IMR-90 (cell line): ENCODE data around the gene SV2C. TPM values are rescaled to one million over a fixed set of nuclear protein-coding genes. Genes with fewer than 3 reads are reported as not detected.

Experiments
- ATAC-seq: fragments of 200-7000 bp; cut with Tn5 transposase; 2 replicates; pipeline ENCODE4 v1.9.1; 2020; ENCODE audit warnings: low read depth, mild to moderate bottlenecking, moderate library complexity
- BruUV-seq: library from RNA; stranded (reverse); fragments of 400-500 nt; replicated peaks from 2 replicates; lab custom pipeline; 2021; lab: Mats Ljungman, UMichigan
- CTCF ChIA-PET: fragments of 300-600 bp; formaldehyde crosslinking; extraction: SDS; loops from one replicate; lab custom pipeline; 2021; ENCODE audit warnings: antibody characterized with exemption; lab: Yijun Ruan, JAX
- POLR2A ChIA-PET: fragments of 300-600 bp; sonication (Branson Sonifier 250); formaldehyde crosslinking; loops from one replicate; lab custom pipeline; 2022; ENCODE audit warnings: antibody characterized with exemption; ENCODE audit not compliant: unreplicated experiment; lab: Charles Lee
- DNase-seq: peaks from one replicate; pipeline ENCODE4 v3.0.0; 2013
- H2AFZ ChIP-seq: replicated peaks from 2 replicates; pipeline ENCODE3; 2013; ENCODE audit warnings: low read length, mild to moderate bottlenecking; ENCODE audit not compliant: poor library complexity
- H2AK5ac ChIP-seq: 2 replicates; pipeline ENCODE4 v1.6.1; 2013; ENCODE audit warnings: low read depth, low read length, inconsistent platforms
- H2AK9ac ChIP-seq: replicated peaks from 2 replicates; pipeline ENCODE3; 2013; ENCODE audit warnings: mild to moderate bottlenecking, low read depth, low read length, moderate library complexity; ENCODE audit not compliant: poor library complexity
- H2BK120ac ChIP-seq: 2 replicates; pipeline ENCODE4 v1.6.1; 2013; ENCODE audit warnings: low read depth, low read length, inconsistent platforms
- H2BK15ac ChIP-seq: 3 replicates; pipeline ENCODE4 v1.6.1; 2013; ENCODE audit warnings: low read depth, low read length, inconsistent platforms
- H2BK20ac ChIP-seq: 2 replicates; pipeline ENCODE4 v1.6.1; 2013; ENCODE audit warnings: low read depth, mild to moderate bottlenecking, inconsistent platforms, low read length, moderate library complexity
- H2BK5ac ChIP-seq: 2 replicates; pipeline ENCODE4 v1.6.1; 2013; ENCODE audit warnings: mild to moderate bottlenecking, low read depth, low read length, inconsistent platforms; ENCODE audit not compliant: poor library complexity, severe bottlenecking
- H3K14ac ChIP-seq: replicated peaks from 2 replicates; pipeline ENCODE4 v1.6.1; 2013; ENCODE audit warnings: low read depth, low read length, inconsistent platforms
- H3K18ac ChIP-seq: 2 replicates; pipeline ENCODE4 v1.6.1; 2013; ENCODE audit warnings: low read depth, low read length, control low read depth
- H3K23ac ChIP-seq: 2 replicates; pipeline ENCODE4 v1.6.1; 2013; ENCODE audit warnings: low read depth, low read length, inconsistent platforms
- H3K27ac ChIP-seq: 2 replicates; pipeline ENCODE4 v1.5.1; 2013; ENCODE audit warnings: mild to moderate bottlenecking, control low read depth, low read length; ENCODE audit not compliant: insufficient read depth
- H3K27me3 ChIP-seq: 2 replicates; pipeline ENCODE4 v1.6.1; 2013; ENCODE audit warnings: low read length; ENCODE audit not compliant: control insufficient read depth, insufficient read depth
- H3K36me3 ChIP-seq: 2 replicates; pipeline ENCODE4 v1.6.1; 2013; ENCODE audit warnings: low read length, mixed read lengths; ENCODE audit not compliant: control insufficient read depth, insufficient read depth
- H3K4ac ChIP-seq: 2 replicates; pipeline ENCODE4 v1.6.1; 2013; ENCODE audit warnings: low read depth, low read length, inconsistent platforms
- H3K4me1 ChIP-seq: 2 replicates; pipeline ENCODE4 v1.6.1; 2013; ENCODE audit warnings: low read length, mixed read lengths; ENCODE audit not compliant: control insufficient read depth, insufficient read depth
- H3K4me2 ChIP-seq: 2 replicates; pipeline ENCODE4 v1.6.1; 2013; ENCODE audit warnings: low read depth, mild to moderate bottlenecking, control low read depth, low read length, moderate library complexity
- H3K4me3 ChIP-seq: 2 replicates; pipeline ENCODE4 v1.5.1; 2013; ENCODE audit warnings: low read depth, mild to moderate bottlenecking, control low read depth, low read length, moderate library complexity; ENCODE audit not compliant: insufficient read depth
- H3K56ac ChIP-seq: 2 replicates; pipeline ENCODE4 v1.6.1; 2013; ENCODE audit warnings: low read length, inconsistent platforms; ENCODE audit not compliant: insufficient read depth; ENCODE audit errors: extremely low read depth
- H3K79me1 ChIP-seq, 2 experiments: 2 replicates each; pipeline ENCODE4 v1.6.1; 2013; ENCODE audit warnings: low read length in 2 of 2, inconsistent platforms in 1 of 2, low read depth in 1 of 2
- H3K9ac ChIP-seq: 2 replicates; pipeline ENCODE4 v1.6.1; 2013; ENCODE audit warnings: low read depth, low read length, control low read depth
- H3K9me1 ChIP-seq: 2 replicates; pipeline ENCODE4 v1.6.1; 2013; ENCODE audit warnings: low read length, inconsistent platforms; ENCODE audit not compliant: insufficient read depth
- H3K9me3 ChIP-seq: 2 replicates; pipeline ENCODE4 v1.6.1; 2013; ENCODE audit warnings: low read length; ENCODE audit not compliant: control insufficient read depth, insufficient read depth
- H4K20me1 ChIP-seq: 2 replicates; pipeline ENCODE4 v1.6.1; 2013; ENCODE audit warnings: low read length, inconsistent platforms; ENCODE audit not compliant: insufficient read depth
- H4K5ac ChIP-seq: 2 replicates; pipeline ENCODE4 v1.6.1; 2013; ENCODE audit warnings: mild to moderate bottlenecking, low read depth, low read length, control low read depth
- H4K8ac ChIP-seq, 2 experiments: 2 replicates each; pipeline ENCODE4 v1.6.1; 2013; ENCODE audit warnings: low read depth in 2 of 2, low read length in 2 of 2, control low read depth in 1 of 2, inconsistent platforms in 1 of 2
- H4K91ac ChIP-seq: 2 replicates; pipeline ENCODE4 v1.6.1; 2013; ENCODE audit warnings: low read depth, low read length, inconsistent platforms; ENCODE audit not compliant: insufficient read depth
- BHLHE40 ChIP-seq: fragments of 150-350 bp; IDR thresholded peaks from 2 replicates; pipeline ENCODE4 v1.6.1; 2016; ENCODE audit warnings: mild to moderate bottlenecking, low read depth, low read length
- CEBPB ChIP-seq: IDR thresholded peaks from 2 replicates; pipeline ENCODE4 v1.6.1; 2012; ENCODE audit warnings: low read depth, low read length, improper control_type of control experiment
- CHD1 ChIP-seq: IDR thresholded peaks from 2 replicates; pipeline ENCODE4 v1.6.1; 2012; ENCODE audit warnings: low read depth, low read length, improper control_type of control experiment
- CTCF ChIP-seq: conservative IDR thresholded peaks from 2 replicates; pipeline ENCODE4 v1.5.1; 2012; ENCODE audit warnings: mild to moderate bottlenecking, low read depth, low read length, improper control_type of control experiment
- ELK1 ChIP-seq: fragments of 150-350 bp; IDR thresholded peaks from 2 replicates; pipeline ENCODE4 v1.6.1; 2016; ENCODE audit warnings: low read depth, mild to moderate bottlenecking, low read length, moderate library complexity, borderline replicate concordance
- FOS ChIP-seq: fragments of 150-350 bp; IDR thresholded peaks from 2 replicates; pipeline ENCODE4 v1.6.1; 2016; ENCODE audit warnings: low read depth, low read length
- MAFK ChIP-seq: IDR thresholded peaks from 2 replicates; pipeline ENCODE4 v1.6.1; 2012; ENCODE audit warnings: low read depth, low read length, improper control_type of control experiment
- MAZ ChIP-seq: IDR thresholded peaks from 2 replicates; pipeline ENCODE4 v1.6.1; 2012; ENCODE audit warnings: low read depth, mild to moderate bottlenecking, low read length, improper control_type of control experiment, moderate library complexity, borderline replicate concordance
- MXI1 ChIP-seq: IDR thresholded peaks from 2 replicates; pipeline ENCODE4 v1.6.1; 2012; ENCODE audit warnings: low read depth, mild to moderate bottlenecking, low read length, moderate library complexity, borderline replicate concordance
- NFE2L2 ChIP-seq: fragments of 150-350 bp; IDR thresholded peaks from 2 replicates; pipeline ENCODE4 v1.6.1; 2016; ENCODE audit warnings: low read depth, mild to moderate bottlenecking, low read length
- POLR2A ChIP-seq: IDR thresholded peaks from 2 replicates; pipeline ENCODE4 v1.6.1; 2012; ENCODE audit warnings: mild to moderate bottlenecking, low read depth, low read length
- RAD21 ChIP-seq: IDR thresholded peaks from 2 replicates; pipeline ENCODE4 v1.6.1; 2012; ENCODE audit warnings: low read length, improper control_type of control experiment
- RCOR1 ChIP-seq: IDR thresholded peaks from 2 replicates; pipeline ENCODE4 v1.6.1; 2012; ENCODE audit warnings: mild to moderate bottlenecking, low read length, improper control_type of control experiment; ENCODE audit not compliant: insufficient replicate concordance
- USF2 ChIP-seq: fragments of 150-350 bp; IDR thresholded peaks from 2 replicates; pipeline ENCODE4 v1.6.1; 2017; ENCODE audit warnings: mild to moderate bottlenecking, antibody characterized with exemption, low read length, low read depth
- WGBS, 2 experiments: methylation state at CpG; one replicate each; pipeline versions ENCODE4 v1.1.5 to v1.1.7; 2013; ENCODE audit warnings: missing lambda C conversion rate in 2 of 2; ENCODE audit not compliant: insufficient read length in 1 of 2; ENCODE audit errors: extremely low coverage in 2 of 2; 5-methylcytosine and 5-hydroxymethylcytosine counted together
- dilution Hi-C: fragments of 300-500 bp; cut with HindIII; formaldehyde crosslinking; loops from one replicate; pipeline ENCODE4 v1.14.3; 2018; ENCODE audit warnings: low sequenced_read_pairs; ENCODE audit not compliant: unreplicated experiment
- in situ Hi-C: fragments of 300-500 bp; cut with MboI; formaldehyde crosslinking; loops from 3 replicates; pipeline ENCODE4 v1.14.3; 2019; ENCODE audit warnings: low sequenced_read_pairs, inconsistent platforms, mixed read lengths
- intact Hi-C: fragments of 100-400 bp; cut with micrococcal nuclease; formaldehyde crosslinking; loops from 2 replicates; pipeline ENCODE4 v1.10.0; 2022
- polyA plus RNA-seq, 3 experiments: library from polyadenylated mRNA; depleted of rRNA; stranded (reverse); fragments of >200 nt; gene quantifications; 2 replicates each; pipeline ENCODE4 v1.2.3, GENCODE V29; 2012; ENCODE audit warnings: low replicate concordance in 1 of 3
- total RNA-seq: library from RNA; depleted of rRNA; stranded (reverse); fragments of >200 nt; gene quantifications from 2 replicates; pipeline ENCODE4 v1.2.3, GENCODE V29; 2012

Gene SV2C
- total and polyA plus RNA-seq, 2 of the 4 experiments (the other 2 are of a cell fraction): not detected

- TF ChIP-seq CTCF (no peak), MAZ (no peak)
Observed at GRCh38 chr5:76084496-76085242, 1.5 kb downstream of the SV2C start (continued).

- BruUV-seq: no TSS peak
- Histone ChIP-seq H2AK9ac (no peak overlapping the region), H2BK5ac (no peak overlapping the region), H3K4me2 (no peak overlapping the region; the same call in 1 of the 2 replicates), H2BK120ac (no peak overlapping the region), H3K4me1 (no peaks in the 10 kb centered on the region), H2BK20ac (no peak overlapping the region), H4K20me1 (no peaks in the 10 kb centered on the region), H4K91ac (no peak overlapping the region), H3K36me3 (no peaks in the 10 kb centered on the region), H3K56ac (no peak overlapping the region), H3K9ac (no peak overlapping the region), H2AFZ (no peak overlapping the region), H3K18ac (no peak overlapping the region), H3K4me3 (no peak overlapping the region), H2AK5ac (no peak overlapping the region), H3K9me3 (no peaks in the 10 kb centered on the region), H4K5ac (no peak overlapping the region), H3K4ac (no peak overlapping the region), H2BK15ac (no peak overlapping the region), H3K79me1 (no peaks in the 10 kb centered on the region), H3K9me1 (no peaks in the 10 kb centered on the region), H4K8ac (no peak overlapping the region), H3K27me3 (peaks cover 30% of the 10 kb centered on the region), H3K23ac (no peak overlapping the region), H3K14ac (no peak overlapping the region), H3K27ac (no peak overlapping the region)
- no peak for DNase-seq
- no peak for ATAC-seq
- intact Hi-C loops (no loop called here), dilution Hi-C loops (no loop called here), in situ Hi-C loops (no loop called here)
- WGBS, 2 experiments: no CpG with 5 or more reads among the region's 7 CpGs
- ChIA-PET CTCF (no interaction called here), POLR2A (no interaction called here)
- TF ChIP-seq RCOR1 (no peak), BHLHE40 (no peak), USF2 (no peak), POLR2A (no peak), MAFK (no peak), CEBPB (no peak), MAZ (no peak), FOS (no peak), MXI1 (no peak), CHD1 (no peak), ELK1 (no peak), RAD21 (no peak), NFE2L2 (no peak)
Observed at GRCh38 chr5:76085243-76085579, 2.0 kb downstream of the SV2C start.
